ENCODE data around the gene MBD5. TPM values are rescaled to one million over a fixed set of nuclear protein-coding genes. Genes with fewer than 3 reads are reported as not detected.
"Not testable (repeated sequence)": the region's sequence is repeated elsewhere in the genome, so short reads cannot be mapped to it uniquely, and the experiment has no call there.

MBD5 gene
- total RNA-seq, 4 donors from 2014 or later = 22.9 to 44.2 (median 40.2) TPM

DNA sequence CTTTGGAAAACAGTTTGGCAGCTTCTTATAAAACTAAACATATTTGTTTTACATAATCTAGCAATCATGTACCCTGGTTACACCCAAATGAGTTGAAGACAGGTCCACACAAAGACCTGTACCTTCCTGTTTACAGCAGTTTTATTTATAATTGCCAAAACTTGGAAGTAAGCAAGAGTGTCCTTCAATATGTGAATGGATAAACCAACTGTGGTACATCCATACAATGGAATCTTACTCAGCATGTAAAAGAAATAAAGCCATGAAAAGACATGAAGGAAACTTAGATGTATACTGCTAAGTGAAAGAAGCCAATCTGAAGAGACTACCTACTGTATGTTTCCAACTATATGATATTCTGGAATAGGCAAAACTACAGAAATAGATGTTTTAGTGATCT is 24.1 kb upstream of the MBD5 start:
- no peak overlapping the region for H3K4me3 ChIP-seq
- H3K27ac ChIP-seq = no peak overlapping the region
- TF ChIP-seq POLR2A (IDR thresholded peaks at IDR 0.05) = no peak
- TF ChIP-seq, protein P1, sequence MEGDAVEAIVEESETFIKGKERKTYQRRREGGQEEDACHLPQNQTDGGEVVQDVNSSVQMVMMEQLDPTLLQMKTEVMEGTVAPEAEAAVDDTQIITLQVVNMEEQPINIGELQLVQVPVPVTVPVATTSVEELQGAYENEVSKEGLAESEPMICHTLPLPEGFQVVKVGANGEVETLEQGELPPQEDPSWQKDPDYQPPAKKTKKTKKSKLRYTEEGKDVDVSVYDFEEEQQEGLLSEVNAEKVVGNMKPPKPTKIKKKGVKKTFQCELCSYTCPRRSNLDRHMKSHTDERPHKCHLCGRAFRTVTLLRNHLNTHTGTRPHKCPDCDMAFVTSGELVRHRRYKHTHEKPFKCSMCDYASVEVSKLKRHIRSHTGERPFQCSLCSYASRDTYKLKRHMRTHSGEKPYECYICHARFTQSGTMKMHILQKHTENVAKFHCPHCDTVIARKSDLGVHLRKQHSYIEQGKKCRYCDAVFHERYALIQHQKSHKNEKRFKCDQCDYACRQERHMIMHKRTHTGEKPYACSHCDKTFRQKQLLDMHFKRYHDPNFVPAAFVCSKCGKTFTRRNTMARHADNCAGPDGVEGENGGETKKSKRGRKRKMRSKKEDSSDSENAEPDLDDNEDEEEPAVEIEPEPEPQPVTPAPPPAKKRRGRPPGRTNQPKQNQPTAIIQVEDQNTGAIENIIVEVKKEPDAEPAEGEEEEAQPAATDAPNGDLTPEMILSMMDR (IDR thresholded peaks at IDR 0.05) = no peak
- no peaks in the 10 kb centered on the region for H3K9me3 ChIP-seq
- DNase-seq = no peak
- H3K27me3 ChIP-seq = no peaks in the 10 kb centered on the region
- peaks cover 0 to 7% (median 0%) of the 10 kb centered on the region in 3 donors for H3K36me3 ChIP-seq
- no peaks in the 10 kb centered on the region for H3K4me1 ChIP-seq

DNA sequence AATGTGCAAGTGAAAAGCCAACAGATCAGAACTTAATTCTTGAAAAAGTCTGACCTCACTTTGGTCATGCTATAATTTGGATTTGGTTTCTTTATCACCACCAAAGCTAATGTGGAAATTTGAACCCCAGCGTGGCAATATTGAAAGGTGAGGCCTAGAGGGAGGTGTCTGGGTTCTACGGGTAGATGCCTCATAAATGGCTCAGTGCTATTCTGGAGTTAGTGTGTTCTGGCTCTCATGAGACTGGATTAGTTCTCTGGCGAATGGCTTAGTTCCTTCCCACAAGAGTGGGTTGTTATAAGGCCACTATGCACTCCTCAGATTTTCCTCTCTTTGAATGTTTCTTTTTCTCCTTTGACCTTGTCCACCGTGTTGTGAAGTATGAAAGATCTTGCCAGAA is 22.7 kb upstream of the MBD5 start:
- no peak overlapping the region for H3K4me3 ChIP-seq
- no peak for TF ChIP-seq POLR2A (IDR thresholded peaks at IDR 0.05)
- TF ChIP-seq, protein P1 (IDR thresholded peaks at IDR 0.05) = no peak

DNA sequence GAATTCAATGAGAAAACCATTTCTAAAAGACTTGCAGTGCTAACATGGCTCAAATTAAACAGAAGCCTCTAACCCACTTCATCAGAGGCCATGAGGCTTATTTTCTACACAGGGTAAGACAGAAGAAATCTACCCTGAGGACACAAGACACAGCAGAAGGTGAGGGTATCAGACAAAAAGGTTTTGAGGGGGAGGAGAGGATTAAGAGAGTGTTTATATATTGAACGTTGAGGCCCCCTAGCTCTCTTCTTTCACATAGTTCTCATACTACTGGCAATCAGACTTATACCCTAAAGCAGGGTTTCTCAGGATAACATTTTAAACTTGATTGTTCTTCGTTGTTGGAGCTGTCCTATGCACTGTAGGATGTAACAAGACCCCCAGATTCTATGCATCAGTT is 21.8 kb upstream of the MBD5 start:
- peaks cover 0 to 7% (median 0%) of the 10 kb centered on the region in 3 donors for H3K36me3 ChIP-seq
- no peak for DNase-seq
- H3K27ac ChIP-seq = no peak overlapping the region
- no peak overlapping the region for H3K4me3 ChIP-seq
- no peaks in the 10 kb centered on the region for H3K4me1 ChIP-seq
- TF ChIP-seq, protein P1 (IDR thresholded peaks at IDR 0.05) = no peak
- TF ChIP-seq POLR2A (IDR thresholded peaks at IDR 0.05) = no peak
- H3K27me3 ChIP-seq = no peaks in the 10 kb centered on the region
- H3K9me3 ChIP-seq = no peaks in the 10 kb centered on the region

More for the DNA sequence above, 22.7 kb upstream of the MBD5 start:
- no peaks in the 10 kb centered on the region for H3K9me3 ChIP-seq
- no peak overlapping the region for H3K27ac ChIP-seq
- no peaks in the 10 kb centered on the region for H3K27me3 ChIP-seq
- H3K36me3 ChIP-seq = peaks cover 0 to 7% (median 0%) of the 10 kb centered on the region in 3 donors
- DNase-seq = no peak
- H3K4me1 ChIP-seq = no peaks in the 10 kb centered on the region

DNA sequence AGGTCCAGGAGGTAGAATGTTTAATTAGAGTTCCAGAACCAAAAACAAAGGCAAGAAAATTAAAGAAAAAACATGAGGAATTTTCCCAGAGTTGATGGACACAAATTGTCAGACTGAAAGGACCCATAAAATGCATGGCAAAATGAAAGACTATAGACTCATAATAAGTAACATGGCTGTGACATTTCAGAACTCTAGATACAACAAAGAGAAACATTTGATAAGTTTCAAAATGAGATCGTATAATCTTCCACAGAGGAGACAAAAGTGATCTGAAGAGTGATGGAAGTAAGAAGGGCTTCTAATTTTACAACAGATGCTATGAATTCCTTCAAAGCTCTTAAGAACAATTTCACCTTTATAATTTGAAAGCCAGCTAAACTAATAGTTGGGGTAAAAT is 20.8 kb upstream of the MBD5 start:
- no peak overlapping the region for H3K27ac ChIP-seq
- no peak overlapping the region for H3K4me3 ChIP-seq
- no peaks in the 10 kb centered on the region for H3K9me3 ChIP-seq
- peaks cover 0 to 6% (median 0%) of the 10 kb centered on the region in 3 donors for H3K36me3 ChIP-seq
- no peaks in the 10 kb centered on the region for H3K27me3 ChIP-seq
- TF ChIP-seq, protein P1 (IDR thresholded peaks at IDR 0.05) = no peak
- TF ChIP-seq POLR2A (IDR thresholded peaks at IDR 0.05) = no peak
- H3K4me1 ChIP-seq = no peaks in the 10 kb centered on the region
- no peak for DNase-seq

DNA sequence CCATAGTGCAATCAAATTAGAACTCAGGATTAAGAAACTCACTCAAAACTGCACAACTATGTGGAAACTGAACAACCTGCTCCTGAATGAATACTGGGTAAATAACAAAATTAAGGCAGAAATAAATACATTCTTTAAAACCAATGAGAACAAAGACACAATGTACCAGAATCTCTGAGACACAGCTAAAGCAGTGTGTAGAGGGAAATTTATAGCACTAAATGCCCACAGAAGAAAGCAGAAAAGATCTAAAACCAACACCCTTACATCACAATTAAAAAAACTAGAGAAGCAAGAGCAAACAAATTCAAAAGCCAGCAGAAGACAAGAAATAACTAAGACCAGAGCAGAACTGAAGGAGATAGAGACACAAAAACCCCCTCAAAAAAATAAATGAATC is 18.5 kb upstream of the MBD5 start:
- not testable (repeated sequence) for H3K9me3 ChIP-seq, H3K36me3 ChIP-seq, H3K4me1 ChIP-seq, DNase-seq, H3K4me3 ChIP-seq, H3K27me3 ChIP-seq, H3K27ac ChIP-seq

DNA sequence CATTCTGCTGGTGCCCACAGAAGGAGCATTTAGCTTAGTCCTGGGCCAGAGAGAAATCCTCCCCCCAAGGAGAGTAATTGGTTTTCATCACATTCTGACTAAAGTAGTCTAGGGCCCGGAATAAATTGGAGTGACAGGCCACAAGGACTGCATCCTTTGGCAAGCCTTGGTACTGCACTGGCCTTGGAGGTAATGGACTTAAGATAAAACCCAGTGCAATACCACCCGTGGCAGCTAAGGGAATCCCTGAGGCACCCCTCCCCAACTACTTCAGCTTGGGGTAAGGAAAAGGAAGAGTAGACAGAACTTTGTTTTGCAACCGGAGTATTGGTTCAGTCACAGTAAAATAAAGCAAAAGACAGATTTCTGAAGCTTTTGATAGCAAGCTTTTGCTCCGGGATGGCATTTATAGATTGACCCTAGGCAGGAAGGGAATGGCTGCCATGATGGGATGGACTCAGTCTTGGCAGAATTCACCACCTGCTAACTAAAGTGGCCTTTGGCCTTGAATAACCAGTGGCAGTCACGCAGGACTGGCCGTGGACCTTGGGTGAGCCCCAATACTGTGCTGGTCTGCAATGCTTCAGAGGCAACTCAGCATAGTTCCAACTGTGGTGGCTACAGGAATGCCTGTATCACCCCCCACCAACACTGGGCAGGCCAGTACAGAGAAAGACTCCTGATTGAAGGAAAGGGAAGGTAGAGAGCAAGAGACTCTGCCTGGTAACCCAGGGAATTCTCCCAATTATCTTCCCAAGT is 14.5 kb upstream of the MBD5 start:
- H3K9me3 ChIP-seq = no peaks in the 10 kb centered on the region
- no peak for DNase-seq
- no peak overlapping the region for H3K27ac ChIP-seq
- TF ChIP-seq, protein P1 (IDR thresholded peaks at IDR 0.05) = no peak
- TF ChIP-seq POLR2A (IDR thresholded peaks at IDR 0.05) = no peak
- H3K36me3 ChIP-seq = no peaks in the 10 kb centered on the region
- H3K4me1 ChIP-seq = no peaks in the 10 kb centered on the region
- no peaks in the 10 kb centered on the region for H3K27me3 ChIP-seq
- H3K4me3 ChIP-seq = no peak overlapping the region

All from Peyer's patch (tissue), 4 donors.